PC-3 (cell line): ENCODE results near the gene TMEM132D.

Source experiments
- EZH2phosphoT487 ChIP-seq: fragments of 300-600 bp; sonication (generic); IDR thresholded peaks from 2 replicates; pipeline ENCODE4 v1.6.1; 2018; ENCODE audit warnings: mild to moderate bottlenecking, antibody characterized with exemption, low read length, borderline replicate concordance
- TF ChIP-seq, protein P1 (sequence below): fragments of 300-600 bp; sonication (generic); conservative IDR thresholded peaks from 2 replicates; pipeline ENCODE4 v1.5.1; 2017; ENCODE audit warnings: antibody characterized with exemption, low read depth, mild to moderate bottlenecking, low read length

DNA sequence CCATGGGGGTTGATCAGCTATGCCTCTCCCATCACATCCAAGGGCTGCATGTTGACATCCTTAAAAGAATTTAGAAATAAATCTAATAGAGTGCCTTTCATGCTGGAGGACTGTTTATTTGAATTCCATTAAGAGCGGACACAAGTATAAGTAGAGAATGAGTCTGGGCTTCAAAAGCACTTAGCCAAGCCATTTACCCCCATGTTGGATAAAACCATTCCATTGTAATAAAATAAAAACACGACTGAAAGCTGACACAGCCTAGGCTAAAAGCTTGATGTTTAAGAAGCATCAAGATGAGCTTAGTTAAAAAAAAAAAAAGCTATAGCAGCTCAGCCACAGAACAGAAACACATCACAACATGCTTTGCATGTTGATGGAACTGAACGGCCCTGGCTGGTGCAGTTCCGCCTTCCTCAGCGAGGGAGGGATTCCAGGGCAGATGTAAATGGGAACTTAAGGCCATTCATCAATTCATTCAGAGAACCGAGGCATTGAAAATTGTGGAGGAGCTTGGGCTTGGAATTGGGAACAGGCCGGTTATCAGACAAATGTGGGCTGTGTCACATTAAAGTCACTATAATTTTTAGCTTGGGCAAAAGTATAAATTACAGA, 41.2 kb downstream of the TMEM132D start:
- TF ChIP-seq, protein P1, sequence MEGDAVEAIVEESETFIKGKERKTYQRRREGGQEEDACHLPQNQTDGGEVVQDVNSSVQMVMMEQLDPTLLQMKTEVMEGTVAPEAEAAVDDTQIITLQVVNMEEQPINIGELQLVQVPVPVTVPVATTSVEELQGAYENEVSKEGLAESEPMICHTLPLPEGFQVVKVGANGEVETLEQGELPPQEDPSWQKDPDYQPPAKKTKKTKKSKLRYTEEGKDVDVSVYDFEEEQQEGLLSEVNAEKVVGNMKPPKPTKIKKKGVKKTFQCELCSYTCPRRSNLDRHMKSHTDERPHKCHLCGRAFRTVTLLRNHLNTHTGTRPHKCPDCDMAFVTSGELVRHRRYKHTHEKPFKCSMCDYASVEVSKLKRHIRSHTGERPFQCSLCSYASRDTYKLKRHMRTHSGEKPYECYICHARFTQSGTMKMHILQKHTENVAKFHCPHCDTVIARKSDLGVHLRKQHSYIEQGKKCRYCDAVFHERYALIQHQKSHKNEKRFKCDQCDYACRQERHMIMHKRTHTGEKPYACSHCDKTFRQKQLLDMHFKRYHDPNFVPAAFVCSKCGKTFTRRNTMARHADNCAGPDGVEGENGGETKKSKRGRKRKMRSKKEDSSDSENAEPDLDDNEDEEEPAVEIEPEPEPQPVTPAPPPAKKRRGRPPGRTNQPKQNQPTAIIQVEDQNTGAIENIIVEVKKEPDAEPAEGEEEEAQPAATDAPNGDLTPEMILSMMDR = no peak
- no peak for TF ChIP-seq EZH2phosphoT487
